ENCODE results near the gene TMEM94. TPM values are rescaled to one million over a fixed set of nuclear protein-coding genes. Genes with fewer than 3 reads are reported as not detected.

Gene TMEM94
- total and polyA plus RNA-seq, 2 of the 13 experiments (the other 11 are each of a cell fraction or from before 2014, with no cell fraction given): 32.6 to 134 TPM

DNA sequence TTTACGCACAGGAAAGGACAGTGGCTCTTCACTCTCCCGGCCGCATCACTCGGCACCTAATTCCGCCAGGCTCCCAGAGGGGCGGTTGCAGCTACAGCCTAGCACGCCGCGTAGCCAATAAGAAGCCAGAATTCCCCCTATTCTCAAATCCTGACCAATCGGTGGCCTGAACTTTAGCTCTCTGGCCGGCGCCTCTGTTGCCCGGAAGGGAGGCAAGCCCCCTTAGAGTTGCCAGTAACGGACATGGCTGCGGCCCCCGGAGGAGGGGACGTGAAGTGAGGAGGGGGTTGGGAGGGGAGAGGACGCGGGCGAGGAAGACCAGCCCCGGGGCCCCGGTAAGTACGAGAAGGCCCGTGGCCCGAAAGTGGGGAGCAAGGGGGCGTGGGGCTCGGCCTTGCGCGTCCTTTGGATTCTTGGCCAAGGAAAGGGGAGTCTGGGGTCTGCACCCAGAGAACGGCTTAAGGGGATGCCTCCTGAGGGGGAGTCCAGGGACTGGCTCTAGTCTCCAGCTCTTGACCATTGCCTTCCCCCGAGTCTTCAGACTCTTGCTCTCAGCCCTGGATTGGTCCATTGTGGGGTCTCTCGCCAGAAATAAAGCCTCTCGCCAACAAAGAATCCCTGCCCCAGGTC is at the start of gene TMEM94 (continued):
- TF ChIP-seq ZNF503 (CRISPR knock-in tag; IDR thresholded peaks at IDR 0.05) (no peak; the same call in 1 of the 2 replicates), ZNF121 (CRISPR knock-in tag; IDR thresholded peaks at IDR 0.05) (peak; percentile 61; the same call in 1 of the 2 replicates), ZNF547 (CRISPR knock-in tag; IDR thresholded peaks at IDR 0.05) (peak; percentile 73), SALL1 (CRISPR knock-in tag; IDR thresholded peaks at IDR 0.05) (peak; percentile 89), ZFP36 (IDR thresholded peaks at IDR 0.05; ENCODE audit: borderline replicate concordance, low read depth, low read length, partially characterized antibody) (no peak), THAP9 (CRISPR knock-in tag; IDR thresholded peaks at IDR 0.05; ENCODE audit: borderline replicate concordance) (peak; percentile 91), KLF9 (CRISPR knock-in tag; IDR thresholded peaks at IDR 0.05; ENCODE audit: low read depth) (no peak), ATF6 (CRISPR knock-in tag; conservative IDR thresholded peaks at IDR 0.05) (no peak), PCBP2 (optimal IDR thresholded peaks at IDR 0.05; ENCODE audit: low read depth, low read length, poor library complexity, severe bottlenecking) (peak; percentile 55), SP4 (CRISPR knock-in tag; IDR thresholded peaks at IDR 0.05) (peak; percentile 96), SKI (IDR thresholded peaks at IDR 0.05; ENCODE audit: partially characterized antibody) (no peak), FOXJ3 (CRISPR knock-in tag; IDR thresholded peaks at IDR 0.05; ENCODE audit: borderline replicate concordance) (no peak), KLF16 (CRISPR knock-in tag; IDR thresholded peaks at IDR 0.05) (peak in 1 of 2 experiments; percentile 57; a peak in 1 of 4 replicates), ZNF644 (CRISPR knock-in tag; IDR thresholded peaks at IDR 0.05; ENCODE audit: low read depth) (no peak), PAF1 (CRISPR knock-in tag; IDR thresholded peaks at IDR 0.05) (no peak), KLF13 (CRISPR knock-in tag; IDR thresholded peaks at IDR 0.05) (no peak), EEA1 (CRISPR knock-in tag; IDR thresholded peaks at IDR 0.05; ENCODE audit: borderline replicate concordance) (0 out of 2 replicates have a peak, but pooled peaks have one; percentile 72), KMT2B (CRISPR knock-in tag; IDR thresholded peaks at IDR 0.05) (0 out of 2 replicates have a peak, but pooled peaks have one; percentile 47), KMT2A (CRISPR knock-in tag; IDR thresholded peaks at IDR 0.05) (no peak; the same call in 1 of the 2 replicates)
- TF ChIP-seq, protein P1, sequence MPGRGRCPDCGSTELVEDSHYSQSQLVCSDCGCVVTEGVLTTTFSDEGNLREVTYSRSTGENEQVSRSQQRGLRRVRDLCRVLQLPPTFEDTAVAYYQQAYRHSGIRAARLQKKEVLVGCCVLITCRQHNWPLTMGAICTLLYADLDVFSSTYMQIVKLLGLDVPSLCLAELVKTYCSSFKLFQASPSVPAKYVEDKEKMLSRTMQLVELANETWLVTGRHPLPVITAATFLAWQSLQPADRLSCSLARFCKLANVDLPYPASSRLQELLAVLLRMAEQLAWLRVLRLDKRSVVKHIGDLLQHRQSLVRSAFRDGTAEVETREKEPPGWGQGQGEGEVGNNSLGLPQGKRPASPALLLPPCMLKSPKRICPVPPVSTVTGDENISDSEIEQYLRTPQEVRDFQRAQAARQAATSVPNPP (CRISPR knock-in tag; IDR thresholded peaks at IDR 0.05): 0 out of 2 replicates have a peak, but pooled peaks have one; percentile 39
- TF ChIP-seq, protein P2, sequence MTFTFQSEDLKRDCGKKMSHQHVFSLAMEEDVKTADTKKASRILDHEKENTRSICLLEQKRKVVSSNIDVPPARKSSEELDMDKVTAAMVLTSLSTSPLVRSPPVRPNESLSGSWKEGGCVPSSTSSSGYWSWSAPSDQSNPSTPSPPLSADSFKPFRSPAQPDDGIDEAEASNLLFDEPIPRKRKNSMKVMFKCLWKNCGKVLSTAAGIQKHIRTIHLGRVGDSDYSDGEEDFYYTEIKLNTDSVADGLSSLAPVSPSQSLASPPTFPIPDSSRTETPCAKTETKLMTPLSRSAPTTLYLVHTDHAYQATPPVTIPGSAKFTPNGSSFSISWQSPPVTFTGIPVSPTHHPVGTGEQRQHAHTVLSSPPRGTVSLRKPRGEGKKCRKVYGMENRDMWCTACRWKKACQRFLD (CRISPR knock-in tag; IDR thresholded peaks at IDR 0.05; ENCODE audit: borderline replicate concordance): 0 out of 2 replicates have a peak, but pooled peaks have one; percentile 39

Data from HepG2 (cell line).